Activated gamma-delta T cell (primary cell): ENCODE measurements around the gene SNAI1.
"Not testable (repeated sequence)": the region's sequence is repeated elsewhere in the genome, so short reads cannot be mapped to it uniquely, and the experiment has no call there.

Source experiments
- DNase-seq: peaks from one replicate; lab custom pipeline; 2025; lab: John Stamatoyannopoulos, UW

SNAI1 gene

GRCh38 chr20:49987015-49987867 lies 4.5 kb downstream of the SNAI1 start:
- DNase-seq = no peak

- no peak for DNase-seq
These were observed 5.3 kb downstream of the SNAI1 start for GRCh38 chr20:49987868-49988690.

- DNase-seq = no peak
These were observed 6.7 kb downstream of the SNAI1 start for GRCh38 chr20:49989234-49990065.

GRCh38 chr20:49990271-49990720 lies 7.5 kb downstream of the SNAI1 start:
- DNase-seq = no peak

GRCh38 chr20:49993301-49993751 lies 10.5 kb downstream of the SNAI1 start:
- DNase-seq = no peak

- DNase-seq = no peak
These were observed 12.8 kb downstream of the SNAI1 start for GRCh38 chr20:49995586-49995985.

GRCh38 chr20:49998478-49999188 lies 15.9 kb downstream of the SNAI1 start:
- not testable (repeated sequence) for DNase-seq

- no peak for DNase-seq
These were observed 16.5 kb downstream of the SNAI1 start for GRCh38 chr20:49999329-49999728.

GRCh38 chr20:50000548-50001222 lies 17.9 kb downstream of the SNAI1 start:
- DNase-seq = not testable (repeated sequence)

- DNase-seq = no peak
These were observed 19.1 kb downstream of the SNAI1 start for GRCh38 chr20:50001784-50002311.

GRCh38 chr20:50003253-50003656 lies 20.5 kb downstream of the SNAI1 start:
- DNase-seq = no peak

- DNase-seq = no peak
These were observed 21.4 kb downstream of the SNAI1 start for GRCh38 chr20:50004229-50004628.

GRCh38 chr20:50005471-50005981 lies 22.7 kb downstream of the SNAI1 start:
- no peak for DNase-seq

- DNase-seq = no peak
These were observed 24.6 kb downstream of the SNAI1 start for GRCh38 chr20:50007369-50007768.

GRCh38 chr20:50008007-50008406 lies 25.2 kb downstream of the SNAI1 start:
- no peak for DNase-seq

GRCh38 chr20:50009521-50010454 lies 27.0 kb downstream of the SNAI1 start:
- no peak for DNase-seq

GRCh38 chr20:50011597-50011996 lies 28.8 kb downstream of the SNAI1 start:
- not testable (repeated sequence) for DNase-seq

- no peak for DNase-seq
These were observed 29.8 kb downstream of the SNAI1 start for GRCh38 chr20:50012282-50013263.
